Heart right ventricle (tissue), 16 donors: Measurements from ENCODE around the gene CEP131. TPM values are rescaled to one million over a fixed set of nuclear protein-coding genes. Genes with fewer than 3 reads are reported as not detected.

Experiments
- ATAC-seq, 8 donors: fragments of 200-7000 bp; cut with Tn5 transposase; one replicate each; pipeline ENCODE4 v1.9.1; 2020; ENCODE audit warnings: mild to moderate bottlenecking in 8 of 8, moderate library complexity in 8 of 8, moderate number of reproducible peaks in 1 of 8
- DNase-seq, 2 donors: peaks; one replicate each; pipeline ENCODE4 v3.0.0-alpha.2; 2020
- H3K27ac ChIP-seq, 10 donors: fragments of 200-600 bp; sonication (generic) in 2 of 10; one replicate each; pipeline versions ENCODE4 v1.5.0 to v1.8.0; 2020 to 2022; ENCODE audit warnings: mild to moderate bottlenecking in 3 of 10
- H3K27me3 ChIP-seq, 7 donors: fragments of 200-600 bp; one replicate each; pipeline ENCODE4 v1.8.0; 2021 to 2022; ENCODE audit warnings: mild to moderate bottlenecking in 2 of 7
- H3K36me3 ChIP-seq, 9 donors: fragments of 200-600 bp; sonication (generic) in 1 of 9; one replicate each; pipeline versions ENCODE4 v1.5.0 to v1.8.0; 2020 to 2022; ENCODE audit warnings: mild to moderate bottlenecking in 2 of 9
- H3K4me1 ChIP-seq, 9 donors: fragments of 200-600 bp; sonication (generic) in 1 of 9; one replicate each; pipeline versions ENCODE4 v1.5.0 to v1.8.0; 2020 to 2022; ENCODE audit warnings: mild to moderate bottlenecking in 4 of 9
- H3K4me3 ChIP-seq, 10 donors: fragments of 200-600 bp; sonication (generic) in 2 of 10; one replicate each; pipeline versions ENCODE4 v1.5.0 to v1.8.0; 2020 to 2022; ENCODE audit warnings: mild to moderate bottlenecking in 7 of 10, moderate library complexity in 2 of 10
- H3K9me3 ChIP-seq, 11 donors: fragments of 200-600 bp in 10 of 11; sonication (generic) in 2 of 11; one replicate each; pipeline versions ENCODE4 v1.5.0 to v1.8.0; 2013 to 2022; ENCODE audit warnings: mild to moderate bottlenecking in 2 of 11, control low read depth in 1 of 11, moderate library complexity in 1 of 11
- CTCF ChIP-seq, 9 donors: fragments of 200-600 bp; sonication (generic) in 2 of 9; IDR thresholded peaks; one replicate each; pipeline versions ENCODE4 v1.5.0 to v1.8.0; 2021 to 2022; ENCODE audit warnings: antibody characterized with exemption in 9 of 9, mild to moderate bottlenecking in 5 of 9, moderate library complexity in 1 of 9
- WGBS, 2 donors: extraction: QIAGEN DNeasy Blood & Tissue Kit; methylation state at CpG; one replicate each; pipeline ENCODE4 v1.1.7; 2013; ENCODE audit warnings: inconsistent platforms in 1 of 2; 5-methylcytosine and 5-hydroxymethylcytosine counted together
- intact Hi-C, 10 donors: fragments of 100-400 bp; cut with DNase I; formaldehyde crosslinking; loops; one replicate each; pipeline versions ENCODE4 v1.11.1 to v1.14.2; 2022
- polyA plus RNA-seq, 2 donors: library from polyadenylated mRNA; stranded (reverse); fragments of 200-250 nt; gene quantifications; one replicate each; pipeline ENCODE4 v1.2.3, GENCODE V29; 2013
- total RNA-seq, 10 donors: library from RNA; stranded (reverse); fragmentation: NEBNext Ultra II Directional in 3 of 10; extraction: Animal tissue kit (Norgen Biotek cat#: 25700) in 3 of 10; gene quantifications; one replicate each; pipeline versions ENCODE4 v1.2.1 to v1.2.4, GENCODE V29; 2021 to 2023
- donor health status: Arrhythmogenic right ventricular cardiomyopathy.
- donor health status: ischemic (EF 13 %, LVEDD 7.1; RV severe dilation, severe dysfunction).
- donor health status: healthy with polysubstance abuse.
- donor health status: DM: no; HTN: yes; CAD: no.
- donor health status: DM: no; HTN: no; CAD: no.
- donor health status: ischemic (EF 25% LVEDD 6.9; RV normal size, moderate dysfunction).
- donor health status: ischemic (EF 25% LVEDD 5.7; RV mildly dilated, moderate dysfunction).
- donor health status: healthy.
- donor health status: DM: yes; HTN: yes; CAD: no.
- donor health status: Ischemic cardiomyopathy.
- donor health status: ischemic (EF 35%, LVEDD 5.7; RV mildly dilated, moderate dysfunction).
- donor health status: nonischemic (EF 11% LVEDD 7.7; RV severe dilation, severe dysfunction).
- donor health status: DM: yes; HTN: yes; CAD: no.
- donor health status: PGD.
- donor health status: ischemic (EF 29% LVEDD 5.4; RV normal size, mild dysfunction).
- donor health status: nonischemic (EF 23%, LVEDD 6.1; RV moderate dilation, normal function).

The CEP131 gene
- total and polyA plus RNA-seq, 12 donors = 6.4 to 20.9 (median 8.0) TPM

- intact Hi-C loops = no loop called here
- Histone ChIP-seq H3K36me3 (no peaks in the 10 kb centered on the region), H3K4me1 (peaks cover 0 to 10% (median 0%) of the 10 kb centered on the region in 9 donors), H3K27ac (no peak overlapping the region), H3K9me3 (peaks cover 0 to 11% (median 0%) of the 10 kb centered on the region in 11 donors), H3K27me3 (peaks cover 0 to 4% (median 0%) of the 10 kb centered on the region in 7 donors), H3K4me3 (no peak overlapping the region)
- ATAC-seq (no peak), DNase-seq (no peak)
- no peak for TF ChIP-seq CTCF (IDR thresholded peaks at IDR 0.05)
- 93 to 94% methylated on average over 25 of the region's 25 CpGs for WGBS, 2 donors
These were observed 44.4 kb downstream of the CEP131 start for GRCh38 chr17:81178136-81179091.

GRCh38 chr17:81176666-81177065 is 46.1 kb downstream of the CEP131 start:
- H3K27me3 ChIP-seq = no peaks in the 10 kb centered on the region
- H3K27ac ChIP-seq = no peak overlapping the region
- DNase-seq = no peak
- H3K9me3 ChIP-seq = peaks cover 0 to 11% (median 0%) of the 10 kb centered on the region in 11 donors
- no peaks in the 10 kb centered on the region for H3K36me3 ChIP-seq
- H3K4me1 ChIP-seq = peaks cover 0 to 10% (median 0%) of the 10 kb centered on the region in 9 donors
- no peak for ATAC-seq
- intact Hi-C loops = no loop called here
- H3K4me3 ChIP-seq = no peak overlapping the region
- WGBS, 2 donors = 91 to 92% methylated on average over 7 of the region's 7 CpGs
- no peak for TF ChIP-seq CTCF (IDR thresholded peaks at IDR 0.05)

- WGBS, 2 donors = 68 to 79% methylated on average over 1 of the region's 1 CpG
- intact Hi-C loops = no loop called here
These were observed 49.0 kb downstream of the CEP131 start for GRCh38 chr17:81173762-81174155.

More at GRCh38 chr17:81173762-81174155, 49.0 kb downstream of the CEP131 start:
- H3K36me3 ChIP-seq = no peaks in the 10 kb centered on the region
- no peak overlapping the region for H3K27ac ChIP-seq
- H3K4me1 ChIP-seq = no peaks in the 10 kb centered on the region
- H3K9me3 ChIP-seq = peaks cover 0 to 11% (median 0%) of the 10 kb centered on the region in 11 donors
- DNase-seq = no peak
- H3K4me3 ChIP-seq = no peak overlapping the region
- no peak for ATAC-seq
- no peak for TF ChIP-seq CTCF (IDR thresholded peaks at IDR 0.05)
- H3K27me3 ChIP-seq = no peaks in the 10 kb centered on the region
